Measurements from ENCODE around the gene FRZB. TPM values are rescaled to one million over a fixed set of nuclear protein-coding genes. Genes with fewer than 3 reads are reported as not detected.

FRZB gene
- total and polyA plus RNA-seq, 9 of the 15 experiments (the other 6 are each of a cell fraction or from before 2014, with no cell fraction given), result 0.01 to 0.05 (median 0.03) TPM; not detected in 6

DNA sequence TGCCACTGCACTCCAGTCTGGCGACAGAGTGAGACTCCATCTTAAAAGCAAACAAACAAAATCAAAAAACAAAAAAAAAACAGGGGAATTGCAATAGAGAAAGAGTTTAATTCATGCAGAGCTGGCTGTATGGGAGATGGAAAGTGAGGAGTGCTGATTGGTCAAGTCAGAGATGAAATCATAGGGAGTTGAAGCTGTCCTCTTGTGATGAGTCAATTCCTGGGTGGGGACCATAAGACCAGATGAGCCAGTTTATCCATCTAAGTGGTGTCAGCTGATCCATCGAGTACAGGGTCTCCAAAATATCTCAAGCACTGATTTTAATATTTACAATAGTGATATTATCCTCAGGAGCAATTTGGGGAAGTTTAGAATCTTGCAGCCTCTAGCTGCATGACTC lies 45.3 kb downstream of the FRZB start:
- H3K36me3 ChIP-seq (ENCODE audit: control insufficient read depth, insufficient read depth, low read length), result no peaks in the 10 kb centered on the region
- H3K4me3 ChIP-seq, result no peak overlapping the region
- no peaks in the 10 kb centered on the region for H4K20me1 ChIP-seq (replicated peaks; ENCODE audit: control insufficient read depth, insufficient read depth, low read length)
- H3K9ac ChIP-seq (ENCODE audit: insufficient read depth in 1 of 2, low read depth in 2 of 2, low read length in 2 of 2), result no peak overlapping the region
- no peaks in the 10 kb centered on the region for H3K79me2 ChIP-seq (ENCODE audit: control insufficient read depth, insufficient read depth, low read length)
- CTCF ChIA-PET (ENCODE audit: low intra/inter-chr PET ratio), result no interaction called here
- ATAC-seq (peak; percentile 42; the same call in 1 of the 3 replicates), FAIRE-seq (no peak), DNase-seq (ENCODE audit: extremely low read depth in 1 of 4, low spot score in 3 of 4) (peak in 1 of 4 experiments; percentile 3)
- 3% methylated on average over 2 of the region's 2 CpGs for WGBS (ENCODE audit: insufficient coverage, low coverage, missing lambda C conversion rate)
- no peak overlapping the region for H3K4me2 ChIP-seq (ENCODE audit: insufficient read depth, low read length)
- H3K4me1 ChIP-seq (replicated peaks in 1 of 2; ENCODE audit: control insufficient read depth in 2 of 2, insufficient read depth in 2 of 2, low read length in 2 of 2), result no peaks in the 10 kb centered on the region
- in situ Hi-C loops (cut with MboI) (no loop called here), intact Hi-C loops (cut with micrococcal nuclease) (no loop called here)
- no peaks in the 10 kb centered on the region for H3K9me1 ChIP-seq (ENCODE audit: control insufficient read depth, insufficient read depth, low read length)
- no peak for TF ChIP-seq TFAM (CRISPR knock-in tag; conservative IDR thresholded peaks at IDR 0.05)
- TF ChIP-seq MECOM (CRISPR knock-in tag; IDR thresholded peaks at IDR 0.05), result no peak
- POLR2A ChIA-PET, result interaction anchor here (0.5 to 0.6 kb wide), 3 partner anchors 20 to 220 kb away, joined by 3 to 4 read pairs (median 3); no protein-coding TSS in a partner anchor
- H3K9me3 ChIP-seq (replicated peaks; ENCODE audit: control insufficient read depth, insufficient read depth, low read depth, low read length), result no peaks in the 10 kb centered on the region
- no peak overlapping the region for H3K27ac ChIP-seq (ENCODE audit: extremely low read depth, low read depth, low read length)
- H2AFZ ChIP-seq (ENCODE audit: low read depth, low read length), result no peak overlapping the region
- peaks cover 2 to 7% of the 10 kb centered on the region in 2 experiments; a peak in 2 of 5 replicates for H3K27me3 ChIP-seq (ENCODE audit: control insufficient read depth in 2 of 2, insufficient read depth in 2 of 2, low read length in 2 of 2)
- no TSS peak for BruUV-seq (replicated peaks)

DNA sequence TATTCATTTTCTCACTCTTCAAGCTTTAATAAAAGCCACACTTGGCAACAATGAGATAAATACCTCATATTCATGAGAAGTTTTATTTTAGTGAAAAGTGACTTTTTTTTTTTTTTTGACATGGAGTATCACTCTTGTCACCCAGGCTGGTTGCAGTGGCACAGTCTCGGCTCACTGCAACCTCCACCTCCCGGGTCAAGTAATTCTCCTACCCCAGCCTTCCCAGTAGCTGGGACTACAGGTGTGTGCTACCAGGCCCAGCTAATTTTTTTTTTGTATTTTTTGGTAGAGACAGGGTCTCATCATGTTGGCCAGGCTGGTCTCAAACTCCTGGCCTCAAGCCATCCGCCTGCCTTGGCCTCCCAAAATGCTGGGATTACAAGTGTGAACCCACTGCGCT lies 47.0 kb downstream of the FRZB start:
- DNase-seq (ENCODE audit: extremely low read depth in 1 of 4, low spot score in 3 of 4), result no peak
- H3K4me3 ChIP-seq, result no peak overlapping the region
- no peak overlapping the region for H2AFZ ChIP-seq (ENCODE audit: low read depth, low read length)
- H3K9me3 ChIP-seq (replicated peaks; ENCODE audit: control insufficient read depth, insufficient read depth, low read depth, low read length), result no peaks in the 10 kb centered on the region
- in situ Hi-C loops (cut with MboI) (no loop called here), intact Hi-C loops (cut with micrococcal nuclease) (no loop called here)
- H3K4me2 ChIP-seq (ENCODE audit: insufficient read depth, low read length), result no peak overlapping the region
- TF ChIP-seq CCAR2 (IDR thresholded peaks at IDR 0.05; ENCODE audit: low read depth, low read length) (no peak), HDAC6 (IDR thresholded peaks at IDR 0.05; ENCODE audit: low read depth, low read length) (no peak), POLR2B (IDR thresholded peaks at IDR 0.05; ENCODE audit: low read depth, partially characterized antibody) (no peak), SRSF7 (optimal IDR thresholded peaks at IDR 0.05; ENCODE audit: low read depth, low read length) (no peak), SMARCB1 (IDR thresholded peaks at IDR 0.05; ENCODE audit: insufficient read length, low read depth) (no peak), NFRKB (IDR thresholded peaks at IDR 0.05; ENCODE audit: low read depth) (no peak), RBM17 (IDR thresholded peaks at IDR 0.05; ENCODE audit: borderline replicate concordance, low read depth, low read length) (no peak), CBX8 (IDR thresholded peaks at IDR 0.05; ENCODE audit: borderline replicate concordance, extremely low read depth, low read depth, low read length, poor library complexity, severe bottlenecking) (no peak), STAT5A (IDR thresholded peaks at IDR 0.05; ENCODE audit: borderline replicate concordance, low read length) (no peak), CEBPB (tag; IDR thresholded peaks at IDR 0.05) (no peak)
- TF ChIP-seq, protein P1, sequence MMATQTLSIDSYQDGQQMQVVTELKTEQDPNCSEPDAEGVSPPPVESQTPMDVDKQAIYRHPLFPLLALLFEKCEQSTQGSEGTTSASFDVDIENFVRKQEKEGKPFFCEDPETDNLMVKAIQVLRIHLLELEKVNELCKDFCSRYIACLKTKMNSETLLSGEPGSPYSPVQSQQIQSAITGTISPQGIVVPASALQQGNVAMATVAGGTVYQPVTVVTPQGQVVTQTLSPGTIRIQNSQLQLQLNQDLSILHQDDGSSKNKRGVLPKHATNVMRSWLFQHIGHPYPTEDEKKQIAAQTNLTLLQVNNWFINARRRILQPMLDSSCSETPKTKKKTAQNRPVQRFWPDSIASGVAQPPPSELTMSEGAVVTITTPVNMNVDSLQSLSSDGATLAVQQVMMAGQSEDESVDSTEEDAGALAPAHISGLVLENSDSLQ (IDR thresholded peaks at IDR 0.05), result no peak
- no peak for FAIRE-seq
- POLR2A ChIA-PET, result interaction anchor here (0.6 to 1.4 kb wide), 6 partner anchors 9 to 212 kb away, joined by 3 to 4 read pairs (median 3); no protein-coding TSS in a partner anchor
- no peak overlapping the region for H3K9ac ChIP-seq (ENCODE audit: insufficient read depth in 1 of 2, low read depth in 2 of 2, low read length in 2 of 2)
- no peaks in the 10 kb centered on the region for H3K4me1 ChIP-seq (replicated peaks in 1 of 2; ENCODE audit: control insufficient read depth in 2 of 2, insufficient read depth in 2 of 2, low read length in 2 of 2)
- no peak overlapping the region for H3K27ac ChIP-seq (ENCODE audit: extremely low read depth, low read depth, low read length)
- no TSS peak for BruUV-seq (replicated peaks)
- no peaks in the 10 kb centered on the region for H3K36me3 ChIP-seq (ENCODE audit: control insufficient read depth, insufficient read depth, low read length)
- ATAC-seq, result no peak
- H3K9me1 ChIP-seq (ENCODE audit: control insufficient read depth, insufficient read depth, low read length), result no peaks in the 10 kb centered on the region
- H3K79me2 ChIP-seq (ENCODE audit: control insufficient read depth, insufficient read depth, low read length), result no peaks in the 10 kb centered on the region
- peaks cover 6 to 9% of the 10 kb centered on the region in 2 experiments; a peak in 4 of 5 replicates for H3K27me3 ChIP-seq (ENCODE audit: control insufficient read depth in 2 of 2, insufficient read depth in 2 of 2, low read length in 2 of 2)
- CTCF ChIA-PET (ENCODE audit: low intra/inter-chr PET ratio), result no interaction called here
- WGBS (ENCODE audit: insufficient coverage, low coverage, missing lambda C conversion rate), result 3% methylated on average over 4 of the region's 4 CpGs
- H4K20me1 ChIP-seq (replicated peaks; ENCODE audit: control insufficient read depth, insufficient read depth, low read length), result no peaks in the 10 kb centered on the region

Measured in K562 (cell line).